Endothelial cell (in vitro differentiated cells): Measurements from ENCODE around the gene DYSF. TPM values are rescaled to one million over a fixed set of nuclear protein-coding genes. Genes with fewer than 3 reads are reported as not detected.
A peak's percentile ranks its signal among the peaks of the same experiment; 100 is the strongest.

Experiments used
- DNase-seq: peaks from one replicate; pipeline ENCODE4 v3.0.0; 2021; ENCODE audit warnings: low spot score
- H3K27ac Mint-ChIP-seq: one replicate; pipeline ENCODE4 v1.8.0; 2021; ENCODE audit warnings: mixed read lengths, inconsistent platforms; ENCODE audit not compliant: unreplicated experiment
- H3K27me3 Mint-ChIP-seq: one replicate; pipeline ENCODE4 v1.8.0; 2021; ENCODE audit warnings: mild to moderate bottlenecking, moderate library complexity, mixed read lengths, inconsistent platforms; ENCODE audit not compliant: unreplicated experiment
- H3K36me3 Mint-ChIP-seq: one replicate; pipeline ENCODE4 v1.8.0; 2021; ENCODE audit warnings: mild to moderate bottlenecking, low read depth, mixed read lengths, inconsistent platforms; ENCODE audit not compliant: unreplicated experiment
- H3K4me1 Mint-ChIP-seq: one replicate; pipeline ENCODE4 v1.8.0; 2021; ENCODE audit warnings: mild to moderate bottlenecking, mixed read lengths, inconsistent platforms; ENCODE audit not compliant: unreplicated experiment
- H3K4me3 Mint-ChIP-seq: one replicate; pipeline ENCODE4 v1.8.0; 2021; ENCODE audit warnings: mild to moderate bottlenecking, mixed read lengths, inconsistent platforms; ENCODE audit not compliant: unreplicated experiment
- H3K9me3 Mint-ChIP-seq: one replicate; pipeline ENCODE4 v1.8.0; 2021; ENCODE audit warnings: mixed read lengths, inconsistent platforms; ENCODE audit not compliant: unreplicated experiment
- CTCF ChIP-seq: fragments of 200-600 bp; sonication (generic); IDR thresholded peaks from one replicate; pipeline ENCODE4 v1.5.0; 2021; ENCODE audit warnings: antibody characterized with exemption; ENCODE audit not compliant: unreplicated experiment
- total RNA-seq: library from RNA; stranded (reverse); fragmentation: NEBNext Ultra II Directional; extraction: Animal tissue kit (Norgen Biotek cat#: 25700); gene quantifications from one replicate; pipeline ENCODE4 v1.2.1, GENCODE V29; 2021; ENCODE audit not compliant: unreplicated experiment

DYSF gene
- total RNA-seq, 1 donor from 2014 or later, result 566 TPM

- peaks cover 62% of the 10 kb centered on the region for H3K4me1 Mint-ChIP-seq
- H3K27me3 Mint-ChIP-seq, result peaks cover 51% of the 10 kb centered on the region
- no peak overlapping the region for H3K4me3 Mint-ChIP-seq
- H3K27ac Mint-ChIP-seq, result no peak overlapping the region
- peaks cover 64% of the 10 kb centered on the region for H3K36me3 Mint-ChIP-seq
- no peak for TF ChIP-seq CTCF
- no peak for DNase-seq
- H3K9me3 Mint-ChIP-seq, result no peaks in the 10 kb centered on the region
Observed at GRCh38 chr2:71586471-71586870, 133.1 kb downstream of the DYSF start.

GRCh38 chr2:71587509-71588073, 134.2 kb downstream of the DYSF start:
- H3K27ac Mint-ChIP-seq, result peak overlapping the region; percentile 78
- H3K27me3 Mint-ChIP-seq, result peaks cover 48% of the 10 kb centered on the region
- peak overlapping the region; percentile 71 for H3K4me3 Mint-ChIP-seq
- no peaks in the 10 kb centered on the region for H3K9me3 Mint-ChIP-seq
- no peak for DNase-seq
- H3K36me3 Mint-ChIP-seq, result peaks cover 64% of the 10 kb centered on the region
- no peak for TF ChIP-seq CTCF
- peaks cover 64% of the 10 kb centered on the region for H3K4me1 Mint-ChIP-seq

- no peak for DNase-seq
- Mint-ChIP-seq H3K4me3 (peak overlapping the region; percentile 71), H3K4me1 (peaks cover 64% of the 10 kb centered on the region), H3K9me3 (no peaks in the 10 kb centered on the region), H3K36me3 (peaks cover 71% of the 10 kb centered on the region), H3K27me3 (peaks cover 48% of the 10 kb centered on the region), H3K27ac (peak overlapping the region; percentile 78)
- TF ChIP-seq CTCF, result no peak
Observed at GRCh38 chr2:71588497-71589170, 135.3 kb downstream of the DYSF start.

GRCh38 chr2:71589763-71590162, 136.4 kb downstream of the DYSF start:
- peaks cover 44% of the 10 kb centered on the region for H3K27me3 Mint-ChIP-seq
- no peak for DNase-seq
- peaks cover 68% of the 10 kb centered on the region for H3K36me3 Mint-ChIP-seq
- peaks cover 63% of the 10 kb centered on the region for H3K4me1 Mint-ChIP-seq
- H3K27ac Mint-ChIP-seq, result peak overlapping the region; percentile 82
- no peaks in the 10 kb centered on the region for H3K9me3 Mint-ChIP-seq
- TF ChIP-seq CTCF, result no peak
- H3K4me3 Mint-ChIP-seq, result peak overlapping the region; percentile 35

- Mint-ChIP-seq H3K4me1 (peaks cover 54% of the 10 kb centered on the region), H3K27me3 (peaks cover 31% of the 10 kb centered on the region), H3K27ac (peak overlapping the region; percentile 25)
Observed at GRCh38 chr2:71591044-71591443, 137.7 kb downstream of the DYSF start.

More at GRCh38 chr2:71591044-71591443, 137.7 kb downstream of the DYSF start:
- peak overlapping the region; percentile 76 for H3K4me3 Mint-ChIP-seq
- no peak for DNase-seq
- H3K36me3 Mint-ChIP-seq, result peaks cover 61% of the 10 kb centered on the region
- no peaks in the 10 kb centered on the region for H3K9me3 Mint-ChIP-seq
- no peak for TF ChIP-seq CTCF
